ENCODE data around the gene ZFP36L1. TPM values are rescaled to one million over a fixed set of nuclear protein-coding genes. Genes with fewer than 3 reads are reported as not detected.
A peak's percentile ranks its signal among the peaks of the same experiment; 100 is the strongest.

The ZFP36L1 gene
- total and polyA plus RNA-seq, 2 of the 13 experiments (the other 11 are each of a cell fraction or from before 2014, with no cell fraction given), result 7.4 to 10.2 TPM

DNA sequence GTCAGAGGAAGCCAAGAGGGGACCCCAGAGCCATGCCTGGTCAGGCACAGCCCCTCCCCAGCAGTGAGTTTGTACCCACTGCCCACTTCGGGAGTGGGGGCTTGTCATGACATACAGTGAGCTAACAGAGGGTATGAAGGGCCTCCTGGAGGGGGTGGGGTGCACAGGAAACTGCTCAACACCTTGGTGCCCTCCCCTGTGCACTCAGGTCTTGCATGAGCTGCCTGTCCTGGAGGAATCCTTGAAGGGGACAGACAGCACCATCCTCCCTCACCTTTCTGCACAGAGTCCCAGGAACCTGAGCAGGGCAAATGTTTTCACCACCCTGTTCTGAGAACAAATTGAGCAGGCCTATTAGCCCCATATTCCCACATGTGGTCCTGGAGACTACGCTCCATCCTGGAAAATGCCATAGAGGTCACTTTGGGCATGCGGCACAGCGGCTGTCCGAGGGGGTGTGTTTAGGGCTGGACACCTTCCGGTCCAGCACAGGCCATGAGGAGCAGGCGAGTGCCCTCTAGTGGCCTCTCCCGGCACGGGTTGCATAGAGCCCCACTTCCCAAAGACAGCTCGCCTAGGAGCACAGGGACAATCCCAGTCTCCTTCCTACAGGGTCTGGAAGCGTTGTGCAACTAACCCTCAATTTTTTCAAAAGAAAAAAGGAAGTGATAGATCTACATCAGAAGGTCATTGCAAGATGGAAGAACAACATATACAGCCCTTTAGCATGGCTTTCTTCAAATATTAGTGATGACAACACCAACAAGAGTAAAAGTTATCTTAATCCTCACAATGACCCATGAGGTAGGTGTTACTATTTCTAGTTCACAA, 31.9 kb upstream of the ZFP36L1 start (continued):
- TF ChIP-seq ZNF513 (CRISPR knock-in tag; conservative IDR thresholded peaks at IDR 0.05), result no peak
- TF ChIP-seq ZMYM2 (CRISPR knock-in tag; IDR thresholded peaks at IDR 0.05), result no peak
- no peak for TF ChIP-seq ZNF225 (CRISPR knock-in tag; IDR thresholded peaks at IDR 0.05)
- no peak; the same call in 1 of the 2 replicates for TF ChIP-seq CHD4 (IDR thresholded peaks at IDR 0.05; ENCODE audit: borderline replicate concordance, low read length)
- no peak; the same call in 1 of the 2 replicates for TF ChIP-seq ZNF556 (CRISPR knock-in tag; IDR thresholded peaks at IDR 0.05; ENCODE audit: borderline replicate concordance)
- no peak for TF ChIP-seq PLRG1 (conservative IDR thresholded peaks at IDR 0.05)
- no peak for TF ChIP-seq ZMAT5 (CRISPR knock-in tag; IDR thresholded peaks at IDR 0.05; ENCODE audit: borderline replicate concordance, low read depth)
- TF ChIP-seq ZFP90 (CRISPR knock-in tag; IDR thresholded peaks at IDR 0.05; ENCODE audit: borderline replicate concordance), result no peak
- TF ChIP-seq AHR (CRISPR knock-in tag; IDR thresholded peaks at IDR 0.05), result peak; percentile 57; the same call in 1 of the 2 replicates
- TF ChIP-seq HDAC2 (CRISPR knock-in tag; IDR thresholded peaks at IDR 0.05), result peak; percentile 78; the same call in 1 of the 2 replicates
- TF ChIP-seq MLLT10 (CRISPR knock-in tag; IDR thresholded peaks at IDR 0.05), result no peak
- TF ChIP-seq, protein P1, sequence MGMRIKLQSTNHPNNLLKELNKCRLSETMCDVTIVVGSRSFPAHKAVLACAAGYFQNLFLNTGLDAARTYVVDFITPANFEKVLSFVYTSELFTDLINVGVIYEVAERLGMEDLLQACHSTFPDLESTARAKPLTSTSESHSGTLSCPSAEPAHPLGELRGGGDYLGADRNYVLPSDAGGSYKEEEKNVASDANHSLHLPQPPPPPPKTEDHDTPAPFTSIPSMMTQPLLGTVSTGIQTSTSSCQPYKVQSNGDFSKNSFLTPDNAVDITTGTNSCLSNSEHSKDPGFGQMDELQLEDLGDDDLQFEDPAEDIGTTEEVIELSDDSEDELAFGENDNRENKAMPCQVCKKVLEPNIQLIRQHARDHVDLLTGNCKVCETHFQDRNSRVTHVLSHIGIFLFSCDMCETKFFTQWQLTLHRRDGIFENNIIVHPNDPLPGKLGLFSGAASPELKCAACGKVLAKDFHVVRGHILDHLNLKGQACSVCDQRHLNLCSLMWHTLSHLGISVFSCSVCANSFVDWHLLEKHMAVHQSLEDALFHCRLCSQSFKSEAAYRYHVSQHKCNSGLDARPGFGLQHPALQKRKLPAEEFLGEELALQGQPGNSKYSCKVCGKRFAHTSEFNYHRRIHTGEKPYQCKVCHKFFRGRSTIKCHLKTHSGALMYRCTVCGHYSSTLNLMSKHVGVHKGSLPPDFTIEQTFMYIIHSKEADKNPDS (CRISPR knock-in tag; IDR thresholded peaks at IDR 0.05), result no peak
- no peak for TF ChIP-seq TERF1 (CRISPR knock-in tag; IDR thresholded peaks at IDR 0.05)
- TF ChIP-seq BCL6 (CRISPR knock-in tag; IDR thresholded peaks at IDR 0.05), result 0 out of 2 replicates have a peak, but pooled peaks have one; percentile 35
- TF ChIP-seq MIER3 (CRISPR knock-in tag; IDR thresholded peaks at IDR 0.05; ENCODE audit: borderline replicate concordance), result peak; percentile 75
- TF ChIP-seq FOXM1 (CRISPR knock-in tag; IDR thresholded peaks at IDR 0.05), result no peak
- no peak for TF ChIP-seq KLF12 (CRISPR knock-in tag; IDR thresholded peaks at IDR 0.05; ENCODE audit: borderline replicate concordance)
- no peak for TF ChIP-seq PAWR (CRISPR knock-in tag; IDR thresholded peaks at IDR 0.05; ENCODE audit: borderline replicate concordance)
- peak; percentile 70; the same call in 1 of the 2 replicates for TF ChIP-seq PITX1 (CRISPR knock-in tag; IDR thresholded peaks at IDR 0.05)
- no peak for TF ChIP-seq NBN (conservative IDR thresholded peaks at IDR 0.05)
- no peak for TF ChIP-seq CERS6 (CRISPR knock-in tag; IDR thresholded peaks at IDR 0.05)
- no peak for TF ChIP-seq DR1 (CRISPR knock-in tag; IDR thresholded peaks at IDR 0.05)
- TF ChIP-seq ZNF629 (CRISPR knock-in tag; conservative IDR thresholded peaks at IDR 0.05), result peak; percentile 41; the same call in 1 of the 2 replicates
- no peak for TF ChIP-seq TP53 (CRISPR knock-in tag; conservative IDR thresholded peaks at IDR 0.05)

Measured in HepG2 (cell line).